ENCODE measurements around the gene PRKAR1B.

Gene PRKAR1B

DNA sequence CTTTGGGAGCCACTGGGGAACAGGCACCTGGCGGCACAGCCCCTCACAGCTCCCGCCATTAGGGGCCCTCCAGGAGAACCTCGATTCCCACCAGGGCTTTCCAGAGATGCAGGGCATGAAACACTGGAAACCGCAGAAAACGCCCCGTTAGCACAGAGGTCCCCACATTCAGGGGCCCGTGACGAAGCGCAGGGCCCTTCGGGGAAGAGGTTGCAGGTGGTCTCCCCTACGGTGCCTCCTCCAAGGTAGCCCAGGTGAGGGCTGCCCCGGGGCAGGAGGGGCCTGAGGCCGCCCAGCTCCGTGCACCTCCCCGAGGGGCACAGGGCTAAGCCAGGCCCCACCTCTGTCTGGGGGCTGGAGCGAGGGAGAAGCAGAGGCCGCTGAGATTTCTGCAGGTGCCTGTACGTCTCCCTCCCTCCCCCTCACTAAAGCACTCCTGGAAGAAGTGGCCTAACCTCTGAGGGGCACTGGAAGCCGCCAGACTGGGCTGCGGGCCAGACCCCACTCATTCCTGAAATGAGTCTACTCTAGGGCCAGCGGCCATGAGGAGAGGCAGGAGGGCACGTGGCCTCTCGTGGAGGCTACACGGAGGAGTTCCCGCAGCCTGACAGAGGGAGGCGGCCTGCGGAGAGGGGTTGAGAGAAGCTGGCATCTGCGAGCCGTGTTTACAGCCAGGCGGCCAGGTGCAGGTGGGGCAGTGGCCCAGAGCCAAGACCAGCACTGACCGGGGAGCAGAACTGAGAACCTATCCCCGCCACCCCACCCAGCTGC, 214.4 kb downstream of the PRKAR1B start:
- Histone ChIP-seq H3K36me3 (ENCODE audit: low read depth) (peaks cover 53% of the 10 kb centered on the region), H3K9me3 (ENCODE audit: severe bottlenecking) (no peaks in the 10 kb centered on the region), H3K4me3 (ENCODE audit: severe bottlenecking) (no peak overlapping the region), H3K4me1 (ENCODE audit: insufficient read depth, poor library complexity, severe bottlenecking) (peaks cover 44% of the 10 kb centered on the region), H3K27ac (ENCODE audit: poor library complexity, severe bottlenecking) (peak overlapping the region; percentile 92), H3K27me3 (ENCODE audit: insufficient read depth, poor library complexity, severe bottlenecking) (no peaks in the 10 kb centered on the region)
- TF ChIP-seq, protein P1, sequence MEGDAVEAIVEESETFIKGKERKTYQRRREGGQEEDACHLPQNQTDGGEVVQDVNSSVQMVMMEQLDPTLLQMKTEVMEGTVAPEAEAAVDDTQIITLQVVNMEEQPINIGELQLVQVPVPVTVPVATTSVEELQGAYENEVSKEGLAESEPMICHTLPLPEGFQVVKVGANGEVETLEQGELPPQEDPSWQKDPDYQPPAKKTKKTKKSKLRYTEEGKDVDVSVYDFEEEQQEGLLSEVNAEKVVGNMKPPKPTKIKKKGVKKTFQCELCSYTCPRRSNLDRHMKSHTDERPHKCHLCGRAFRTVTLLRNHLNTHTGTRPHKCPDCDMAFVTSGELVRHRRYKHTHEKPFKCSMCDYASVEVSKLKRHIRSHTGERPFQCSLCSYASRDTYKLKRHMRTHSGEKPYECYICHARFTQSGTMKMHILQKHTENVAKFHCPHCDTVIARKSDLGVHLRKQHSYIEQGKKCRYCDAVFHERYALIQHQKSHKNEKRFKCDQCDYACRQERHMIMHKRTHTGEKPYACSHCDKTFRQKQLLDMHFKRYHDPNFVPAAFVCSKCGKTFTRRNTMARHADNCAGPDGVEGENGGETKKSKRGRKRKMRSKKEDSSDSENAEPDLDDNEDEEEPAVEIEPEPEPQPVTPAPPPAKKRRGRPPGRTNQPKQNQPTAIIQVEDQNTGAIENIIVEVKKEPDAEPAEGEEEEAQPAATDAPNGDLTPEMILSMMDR (IDR thresholded peaks at IDR 0.05; ENCODE audit: poor library complexity, severe bottlenecking) = no peak
- DNase-seq (ENCODE audit: low spot score) = peak; percentile 87
- peak; percentile 40 for ATAC-seq (ENCODE audit: low read depth)

DNA sequence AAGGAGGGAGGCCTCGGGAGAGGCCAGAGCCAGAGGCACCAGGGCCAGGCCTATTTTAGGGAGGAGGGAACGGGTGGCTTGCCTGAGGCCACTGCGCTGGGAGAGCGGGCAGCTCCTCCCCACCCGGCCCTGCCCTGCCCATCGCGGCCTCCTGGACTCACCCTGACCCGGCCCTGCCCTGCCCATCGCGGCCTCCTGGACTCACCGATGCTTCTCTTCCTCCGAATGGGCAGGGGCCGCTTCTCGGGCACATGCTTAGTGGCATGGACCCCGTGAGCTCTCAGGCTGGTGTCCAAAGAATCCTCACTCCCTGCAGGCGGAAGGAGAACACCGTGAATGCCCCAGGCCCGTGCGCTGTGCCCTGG, 215.0 kb downstream of the PRKAR1B start:
- Histone ChIP-seq H3K27ac (ENCODE audit: poor library complexity, severe bottlenecking) (peak overlapping the region; percentile 92), H3K9me3 (ENCODE audit: severe bottlenecking) (no peaks in the 10 kb centered on the region), H3K4me1 (ENCODE audit: insufficient read depth, poor library complexity, severe bottlenecking) (peaks cover 44% of the 10 kb centered on the region), H3K27me3 (ENCODE audit: insufficient read depth, poor library complexity, severe bottlenecking) (no peaks in the 10 kb centered on the region), H3K4me3 (ENCODE audit: severe bottlenecking) (no peak overlapping the region), H3K36me3 (ENCODE audit: low read depth) (peaks cover 59% of the 10 kb centered on the region)
- DNase-seq (ENCODE audit: low spot score) = peak; percentile 81
- no peak for ATAC-seq (ENCODE audit: low read depth)
- TF ChIP-seq, protein P1 (IDR thresholded peaks at IDR 0.05; ENCODE audit: poor library complexity, severe bottlenecking) = no peak

DNA sequence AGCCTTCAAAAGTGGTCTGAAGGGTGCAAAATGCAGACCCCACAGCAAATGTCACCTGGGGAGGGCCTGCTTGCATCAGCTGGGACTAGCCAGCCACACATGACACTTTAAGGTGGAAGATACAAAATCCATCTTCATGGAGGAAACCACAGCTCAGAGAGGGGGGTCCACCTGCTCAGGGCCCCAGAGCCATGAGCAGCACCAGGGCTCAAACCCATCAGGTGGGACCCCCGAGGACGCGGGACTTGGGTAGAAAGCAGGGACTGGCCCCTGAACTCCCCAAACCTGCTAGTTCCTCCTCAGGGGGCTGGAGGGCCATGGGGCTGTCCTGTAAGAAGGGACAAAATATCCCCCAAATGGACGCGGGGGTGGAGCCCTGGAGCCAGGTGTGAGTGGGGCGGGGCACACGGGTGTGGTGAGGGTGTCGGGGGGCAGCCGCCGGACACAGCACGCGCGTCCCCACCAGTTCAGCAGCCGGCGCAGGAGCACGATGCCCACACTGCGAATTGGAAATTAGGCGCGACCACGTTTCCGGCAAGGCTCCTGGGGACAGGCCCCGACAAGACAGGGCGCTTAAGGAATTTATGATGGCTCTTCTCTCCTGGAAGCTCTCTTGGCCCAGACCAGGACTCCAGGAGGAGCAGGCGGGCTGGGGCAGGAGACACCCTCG, 215.5 kb downstream of the PRKAR1B start:
- ATAC-seq (ENCODE audit: low read depth) (peak; percentile 47), DNase-seq (ENCODE audit: low spot score) (no peak)
- H3K4me3 ChIP-seq (ENCODE audit: severe bottlenecking) = no peak overlapping the region
- peaks cover 44% of the 10 kb centered on the region for H3K4me1 ChIP-seq (ENCODE audit: insufficient read depth, poor library complexity, severe bottlenecking)
- no peaks in the 10 kb centered on the region for H3K9me3 ChIP-seq (ENCODE audit: severe bottlenecking)
- TF ChIP-seq, protein P1 (IDR thresholded peaks at IDR 0.05; ENCODE audit: poor library complexity, severe bottlenecking) = no peak
- H3K36me3 ChIP-seq (ENCODE audit: low read depth) = peaks cover 64% of the 10 kb centered on the region
- peak overlapping the region; percentile 92 for H3K27ac ChIP-seq (ENCODE audit: poor library complexity, severe bottlenecking)
- H3K27me3 ChIP-seq (ENCODE audit: insufficient read depth, poor library complexity, severe bottlenecking) = no peaks in the 10 kb centered on the region

DNA sequence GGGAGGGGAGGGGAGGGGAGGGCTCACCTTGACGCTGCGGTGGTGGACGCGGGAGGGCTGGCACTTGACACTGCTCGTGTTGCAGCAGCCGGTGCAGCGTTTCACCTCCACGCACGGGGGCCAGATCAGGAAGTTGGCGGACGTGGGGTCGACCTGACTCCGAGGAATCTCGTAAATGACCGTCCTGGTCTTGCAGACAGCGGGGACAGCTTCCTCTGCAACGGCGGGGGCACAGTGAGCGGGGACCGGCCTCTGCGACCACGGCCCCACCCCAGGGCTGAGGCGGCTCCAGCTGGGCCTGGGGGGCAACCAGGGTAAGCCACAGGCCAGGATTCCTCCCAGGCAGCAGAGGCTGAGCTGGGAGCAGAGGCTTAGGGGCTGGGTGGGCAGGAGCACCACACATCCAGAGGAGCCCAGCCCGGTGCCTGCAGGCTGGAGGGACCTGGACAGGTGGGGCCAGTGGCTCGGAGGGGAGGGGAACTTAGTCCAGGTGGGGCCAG, 216.2 kb downstream of the PRKAR1B start:
- Histone ChIP-seq H3K36me3 (ENCODE audit: low read depth) (peaks cover 69% of the 10 kb centered on the region), H3K4me1 (ENCODE audit: insufficient read depth, poor library complexity, severe bottlenecking) (peaks cover 44% of the 10 kb centered on the region), H3K27me3 (ENCODE audit: insufficient read depth, poor library complexity, severe bottlenecking) (no peaks in the 10 kb centered on the region), H3K27ac (ENCODE audit: poor library complexity, severe bottlenecking) (peak overlapping the region; percentile 92), H3K4me3 (ENCODE audit: severe bottlenecking) (no peak overlapping the region), H3K9me3 (ENCODE audit: severe bottlenecking) (no peaks in the 10 kb centered on the region)
- TF ChIP-seq, protein P1 (IDR thresholded peaks at IDR 0.05; ENCODE audit: poor library complexity, severe bottlenecking) = no peak
- DNase-seq (ENCODE audit: low spot score) = peak; percentile 66
- no peak for ATAC-seq (ENCODE audit: low read depth)

Data from RWPE2 (cell line).